NT2/D1 (cell line): Measurements from ENCODE around the gene RGMA.

Experiments
- DNase-seq: peaks from one replicate; pipeline ENCODE4 v3.0.0-alpha.2; 2011; ENCODE audit warnings: low read depth, low spot score
- H3K27me3 ChIP-seq: 2 replicates; pipeline ENCODE4 v1.6.0; 2011; ENCODE audit warnings: mild to moderate bottlenecking; ENCODE audit not compliant: insufficient read length, insufficient read depth
- H3K36me3 ChIP-seq: 2 replicates; pipeline ENCODE4 v1.6.1; 2011; ENCODE audit warnings: mild to moderate bottlenecking, low read length, mixed read lengths; ENCODE audit not compliant: insufficient read depth, insufficient read length
- H3K4me1 ChIP-seq: 2 replicates; pipeline ENCODE4 v1.5.1; 2011; ENCODE audit not compliant: insufficient read depth, insufficient read length
- H3K4me3 ChIP-seq: 2 replicates; pipeline ENCODE4 v1.5.1; 2011; ENCODE audit warnings: low read depth; ENCODE audit not compliant: insufficient read length
- H3K9ac ChIP-seq: 2 replicates; pipeline ENCODE4 v1.6.0; 2011; ENCODE audit warnings: low read depth; ENCODE audit not compliant: insufficient read length
- H3K9me3 ChIP-seq: 2 replicates; pipeline ENCODE4 v1.5.1; 2011; ENCODE audit warnings: mild to moderate bottlenecking, low read length; ENCODE audit not compliant: insufficient read depth
- SUZ12 ChIP-seq: IDR thresholded peaks from 2 replicates; pipeline ENCODE4 v1.6.1; 2011; ENCODE audit not compliant: insufficient read length, insufficient read depth; ENCODE audit errors: extremely low read depth
- YY1 ChIP-seq: IDR thresholded peaks from 2 replicates; pipeline ENCODE4 v1.6.1; 2011; ENCODE audit not compliant: insufficient read length, insufficient read depth
- ZNF274 ChIP-seq: IDR thresholded peaks from 2 replicates; pipeline ENCODE4 v1.6.1; 2011; ENCODE audit warnings: mild to moderate bottlenecking, low read depth, low read length

Gene RGMA

DNA sequence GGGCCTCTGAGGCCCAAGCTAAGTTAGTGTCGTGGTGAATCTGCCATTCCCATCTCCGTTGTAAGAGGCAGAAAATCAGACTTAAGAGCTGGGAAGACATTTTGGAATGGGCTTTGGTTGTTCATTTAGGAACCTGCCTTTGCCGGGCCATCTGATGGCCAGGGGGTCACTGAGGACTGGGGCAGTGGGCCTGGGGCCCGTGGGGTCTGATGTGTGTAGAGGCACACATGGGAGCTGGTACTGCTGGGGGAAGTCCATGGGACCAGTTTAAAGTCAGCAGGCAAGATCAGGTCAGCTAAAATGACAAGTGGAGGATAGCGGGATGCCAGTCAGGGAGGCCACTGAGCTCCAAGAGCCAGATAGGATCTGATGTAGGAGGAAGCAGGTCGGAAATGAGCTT lies 38.3 kb upstream of the RGMA start:
- peaks cover 28% of the 10 kb centered on the region for H3K27me3 ChIP-seq
- H3K9ac ChIP-seq: no peak overlapping the region
- TF ChIP-seq YY1 (no peak), ZNF274 (no peak), SUZ12 (no peak)
- no peaks in the 10 kb centered on the region for H3K36me3 ChIP-seq
- H3K4me3 ChIP-seq: no peak overlapping the region
- DNase-seq: no peak
- H3K4me1 ChIP-seq: no peaks in the 10 kb centered on the region
- H3K9me3 ChIP-seq: no peaks in the 10 kb centered on the region

DNA sequence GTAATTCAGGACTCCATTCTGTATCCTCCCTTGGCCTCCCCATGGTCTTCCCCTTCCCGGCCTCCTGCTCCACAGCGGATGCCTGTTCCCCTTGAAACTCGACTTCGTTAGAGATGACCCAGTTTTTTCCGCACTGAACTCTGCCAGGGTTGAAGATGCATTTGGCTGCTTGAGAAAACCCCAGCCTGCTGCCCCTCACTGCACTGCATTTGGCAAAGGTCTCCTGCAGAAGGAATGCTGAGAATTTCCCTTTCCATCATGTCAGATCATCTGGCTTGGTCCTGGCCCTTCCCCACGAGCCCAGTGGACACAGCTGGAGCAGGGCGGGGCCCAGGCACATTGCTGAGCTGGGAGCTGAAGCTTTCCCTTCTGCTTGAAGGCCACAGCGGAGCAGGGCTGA lies 37.6 kb upstream of the RGMA start:
- H3K4me1 ChIP-seq: no peaks in the 10 kb centered on the region
- H3K36me3 ChIP-seq: no peaks in the 10 kb centered on the region
- TF ChIP-seq YY1 (no peak), SUZ12 (no peak), ZNF274 (no peak)
- H3K9ac ChIP-seq: no peak overlapping the region
- no peak overlapping the region for H3K4me3 ChIP-seq
- peaks cover 28% of the 10 kb centered on the region for H3K27me3 ChIP-seq
- DNase-seq: no peak
- no peaks in the 10 kb centered on the region for H3K9me3 ChIP-seq

DNA sequence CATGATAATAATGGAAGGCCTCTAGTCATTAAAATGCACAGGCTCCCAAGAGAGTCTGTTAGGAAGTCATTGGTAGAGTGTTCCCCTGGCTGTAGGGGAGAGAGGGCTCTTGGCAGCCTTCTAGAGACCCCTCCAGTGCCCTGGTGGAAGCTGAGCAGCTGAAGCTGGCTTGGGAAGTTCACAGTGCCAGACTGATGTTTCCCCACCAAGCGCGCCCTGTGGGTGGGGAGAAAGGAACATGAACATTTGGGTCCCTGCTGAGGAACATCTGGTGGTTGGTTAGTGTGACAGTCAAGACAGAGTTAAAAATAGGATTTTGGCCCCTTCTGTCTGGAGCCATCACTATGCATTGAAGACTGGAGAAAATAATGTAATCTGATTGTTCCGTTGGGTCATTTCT lies 37.1 kb upstream of the RGMA start:
- Histone ChIP-seq H3K9me3 (no peaks in the 10 kb centered on the region), H3K36me3 (no peaks in the 10 kb centered on the region), H3K4me3 (no peak overlapping the region), H3K4me1 (no peaks in the 10 kb centered on the region), H3K27me3 (peaks cover 27% of the 10 kb centered on the region), H3K9ac (no peak overlapping the region)
- no peak for TF ChIP-seq ZNF274
- TF ChIP-seq YY1: no peak
- no peak for TF ChIP-seq SUZ12
- no peak for DNase-seq

DNA sequence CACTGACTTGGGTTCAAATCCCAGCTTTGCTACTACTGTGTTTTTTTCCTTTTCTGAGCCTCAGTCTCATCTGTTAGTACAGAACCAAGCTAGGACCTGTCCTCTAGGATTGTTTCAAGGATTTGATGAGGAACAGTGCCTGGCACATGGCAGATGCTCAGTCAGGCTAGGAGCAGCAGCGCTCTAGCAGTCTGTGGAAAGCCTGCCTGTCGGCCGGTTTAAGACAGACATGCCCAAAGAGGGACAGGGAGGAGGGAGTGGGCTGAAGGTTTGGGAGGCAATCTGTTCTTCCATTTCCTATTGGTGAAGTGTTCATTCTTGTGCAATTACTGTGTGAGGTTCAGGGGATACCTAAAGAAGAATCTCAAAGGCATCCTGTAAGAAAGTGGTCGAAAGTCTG lies 35.1 kb upstream of the RGMA start:
- no peaks in the 10 kb centered on the region for H3K4me1 ChIP-seq
- no peak overlapping the region for H3K4me3 ChIP-seq
- peaks cover 12% of the 10 kb centered on the region for H3K27me3 ChIP-seq
- DNase-seq: no peak
- no peaks in the 10 kb centered on the region for H3K9me3 ChIP-seq
- TF ChIP-seq SUZ12: no peak
- H3K36me3 ChIP-seq: no peaks in the 10 kb centered on the region
- H3K9ac ChIP-seq: no peak overlapping the region

DNA sequence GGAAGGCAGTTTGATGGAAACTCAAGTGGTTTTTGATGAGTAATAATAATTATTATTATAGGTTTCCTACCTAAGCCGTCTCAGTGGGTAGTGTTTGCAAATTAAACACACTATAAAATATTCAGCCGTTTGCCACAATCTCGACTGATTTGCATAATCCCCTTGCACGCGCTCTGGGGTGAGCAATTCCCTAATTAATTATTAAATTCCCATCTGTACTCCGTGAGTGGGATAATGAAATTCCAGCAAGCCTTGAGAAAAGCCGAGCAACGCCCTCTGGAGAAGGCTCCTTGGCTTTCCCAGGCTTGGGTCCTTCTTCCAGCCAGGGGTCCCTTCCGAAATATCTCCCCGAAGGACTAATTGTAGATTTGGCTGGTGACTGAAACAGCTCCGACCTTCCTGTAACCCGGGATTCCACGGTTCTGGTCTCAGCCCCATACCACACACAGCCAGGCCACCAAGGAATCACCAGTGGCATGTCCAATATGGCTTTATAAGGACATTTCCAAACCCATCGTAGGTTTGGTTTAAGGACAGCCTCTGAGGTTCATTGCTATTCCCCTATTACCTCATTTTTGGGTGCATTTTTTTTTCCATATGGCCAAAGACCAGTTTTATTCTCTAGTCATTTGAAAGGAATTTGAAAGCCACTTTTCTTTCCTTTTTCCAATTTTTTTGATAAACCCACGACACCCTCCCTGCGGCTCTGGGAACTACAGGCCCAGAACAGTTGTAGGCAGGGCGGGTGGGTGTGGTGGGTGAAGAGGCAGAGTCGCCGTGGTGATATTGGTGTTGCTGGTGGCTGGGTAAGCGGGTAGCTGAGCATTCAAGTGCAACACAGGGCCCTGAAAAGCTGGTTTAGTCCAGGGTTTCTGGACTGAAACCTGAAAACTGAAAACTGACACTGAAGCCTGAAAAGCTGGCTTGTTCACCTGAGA lies 33.2 kb upstream of the RGMA start:
- H3K4me1 ChIP-seq: no peaks in the 10 kb centered on the region
- no peak for DNase-seq
- H3K4me3 ChIP-seq: no peak overlapping the region
- no peaks in the 10 kb centered on the region for H3K9me3 ChIP-seq
- no peak for TF ChIP-seq ZNF274
- TF ChIP-seq SUZ12: no peak
- peaks cover 9% of the 10 kb centered on the region for H3K27me3 ChIP-seq
- H3K36me3 ChIP-seq: no peaks in the 10 kb centered on the region
- no peak overlapping the region for H3K9ac ChIP-seq

DNA sequence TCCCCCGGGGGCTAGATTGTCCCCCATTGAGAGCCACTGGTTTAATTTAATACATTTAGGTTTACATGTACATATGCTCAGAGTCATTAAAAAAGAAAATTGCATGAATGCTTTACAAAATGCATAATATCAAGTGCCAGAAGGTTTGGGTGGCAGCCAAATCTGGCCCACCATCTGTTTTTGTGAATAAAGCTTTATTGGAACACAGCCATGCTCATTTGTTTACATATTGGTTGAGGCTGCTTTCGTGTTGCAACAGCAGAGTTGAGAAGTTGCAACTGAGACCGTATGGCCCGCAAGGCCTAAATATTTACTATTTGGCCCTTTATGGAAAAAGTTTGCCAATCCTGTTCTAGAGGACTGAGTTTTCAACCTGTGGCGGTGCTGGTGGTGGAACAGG lies 32.1 kb upstream of the RGMA start:
- no peaks in the 10 kb centered on the region for H3K36me3 ChIP-seq
- H3K4me3 ChIP-seq: no peak overlapping the region
- no peak for DNase-seq
- no peaks in the 10 kb centered on the region for H3K9me3 ChIP-seq
- no peaks in the 10 kb centered on the region for H3K4me1 ChIP-seq
- peaks cover 13% of the 10 kb centered on the region for H3K27me3 ChIP-seq
- no peak overlapping the region for H3K9ac ChIP-seq
- no peak for TF ChIP-seq SUZ12
- TF ChIP-seq ZNF274: no peak

DNA sequence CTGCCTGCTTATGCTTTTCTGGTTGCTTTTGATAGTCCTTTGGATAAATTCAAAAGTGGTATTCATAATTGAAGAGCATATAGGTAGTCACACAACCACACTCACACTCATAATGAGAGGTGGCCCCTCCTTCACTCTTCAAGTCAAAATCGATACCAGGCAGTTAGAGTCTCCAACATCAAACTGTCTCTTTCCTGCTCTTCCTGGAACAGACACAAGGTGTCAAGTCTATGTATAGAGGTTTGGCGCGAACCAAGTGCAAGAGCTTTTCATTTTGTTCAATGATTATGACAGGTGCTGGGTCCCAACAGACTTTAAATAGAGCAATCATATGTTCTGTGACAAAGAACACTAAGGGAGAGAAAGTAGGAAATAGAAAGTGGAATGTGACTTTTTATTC lies 29.9 kb upstream of the RGMA start:
- Histone ChIP-seq H3K4me1 (no peaks in the 10 kb centered on the region), H3K27me3 (peaks cover 12% of the 10 kb centered on the region), H3K36me3 (no peaks in the 10 kb centered on the region), H3K9me3 (no peaks in the 10 kb centered on the region), H3K4me3 (no peak overlapping the region), H3K9ac (no peak overlapping the region)
- DNase-seq: no peak
- TF ChIP-seq SUZ12: no peak
- TF ChIP-seq YY1: no peak
- no peak for TF ChIP-seq ZNF274

DNA sequence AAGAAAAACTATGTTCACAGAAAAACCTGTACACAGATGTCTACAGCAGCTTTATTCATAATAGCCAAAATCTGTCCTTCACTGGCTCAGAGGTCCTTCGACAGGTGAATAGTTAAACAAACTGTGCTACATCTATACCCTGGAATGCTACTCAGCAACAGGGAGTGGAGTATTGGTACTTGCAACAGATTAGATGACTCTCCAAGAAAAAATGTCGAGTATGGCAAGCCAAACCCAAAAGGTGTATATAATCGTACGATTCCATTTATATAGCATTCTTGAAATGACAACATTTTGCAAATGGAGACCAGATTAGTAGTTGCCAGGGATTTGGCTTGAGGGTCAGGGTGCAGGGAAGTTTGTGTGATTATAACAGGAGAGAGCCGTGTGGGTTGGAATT lies 22.4 kb upstream of the RGMA start:
- Histone ChIP-seq H3K27me3 (peaks cover 9% of the 10 kb centered on the region), H3K4me3 (no peak overlapping the region), H3K9ac (no peak overlapping the region), H3K4me1 (no peaks in the 10 kb centered on the region), H3K36me3 (no peaks in the 10 kb centered on the region), H3K9me3 (no peaks in the 10 kb centered on the region)
- DNase-seq: no peak
- TF ChIP-seq ZNF274 (no peak), SUZ12 (no peak), YY1 (no peak)
